ENCODE results near the gene ULK3.

DNA sequence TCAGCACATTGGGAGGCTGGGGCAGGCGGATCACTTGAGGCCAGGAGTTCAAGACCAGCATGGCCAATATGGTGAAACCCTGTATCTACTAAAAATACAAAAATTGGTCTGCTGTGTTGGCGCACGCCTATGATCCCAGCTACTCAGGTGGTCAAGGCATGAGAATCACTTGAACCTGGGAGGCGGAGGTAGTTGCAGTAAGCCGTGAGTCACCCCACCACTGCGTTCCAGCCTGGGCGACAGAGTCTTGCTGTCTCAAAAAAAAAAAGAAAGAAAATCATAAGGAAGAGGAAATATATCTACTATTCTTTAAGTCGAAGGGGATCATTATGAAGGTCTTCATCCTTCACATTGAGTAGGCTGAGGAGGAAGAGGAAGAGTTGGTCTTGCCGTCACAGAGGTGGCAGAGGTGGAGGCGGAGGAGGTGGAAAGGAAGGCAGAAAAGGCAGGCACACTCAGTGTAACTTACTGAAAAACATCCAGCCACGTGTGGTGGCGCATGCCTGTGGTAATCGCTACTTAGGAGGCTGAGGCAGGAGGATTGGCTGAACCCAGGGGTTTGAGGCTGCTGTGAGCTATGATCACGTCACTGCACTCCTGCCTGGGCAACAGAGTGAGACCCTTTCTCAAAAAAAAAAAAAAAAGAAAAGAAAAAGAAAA is 46.9 kb downstream of the ULK3 start:
- TF ChIP-seq, protein P1, sequence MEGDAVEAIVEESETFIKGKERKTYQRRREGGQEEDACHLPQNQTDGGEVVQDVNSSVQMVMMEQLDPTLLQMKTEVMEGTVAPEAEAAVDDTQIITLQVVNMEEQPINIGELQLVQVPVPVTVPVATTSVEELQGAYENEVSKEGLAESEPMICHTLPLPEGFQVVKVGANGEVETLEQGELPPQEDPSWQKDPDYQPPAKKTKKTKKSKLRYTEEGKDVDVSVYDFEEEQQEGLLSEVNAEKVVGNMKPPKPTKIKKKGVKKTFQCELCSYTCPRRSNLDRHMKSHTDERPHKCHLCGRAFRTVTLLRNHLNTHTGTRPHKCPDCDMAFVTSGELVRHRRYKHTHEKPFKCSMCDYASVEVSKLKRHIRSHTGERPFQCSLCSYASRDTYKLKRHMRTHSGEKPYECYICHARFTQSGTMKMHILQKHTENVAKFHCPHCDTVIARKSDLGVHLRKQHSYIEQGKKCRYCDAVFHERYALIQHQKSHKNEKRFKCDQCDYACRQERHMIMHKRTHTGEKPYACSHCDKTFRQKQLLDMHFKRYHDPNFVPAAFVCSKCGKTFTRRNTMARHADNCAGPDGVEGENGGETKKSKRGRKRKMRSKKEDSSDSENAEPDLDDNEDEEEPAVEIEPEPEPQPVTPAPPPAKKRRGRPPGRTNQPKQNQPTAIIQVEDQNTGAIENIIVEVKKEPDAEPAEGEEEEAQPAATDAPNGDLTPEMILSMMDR (IDR thresholded peaks at IDR 0.05; ENCODE audit: low read depth, low read length), result no peak
- no peak for TF ChIP-seq EZH2phosphoT487 (IDR thresholded peaks at IDR 0.05; ENCODE audit: low read depth)

Measured in OCI-LY3 (cell line).